K562 (cell line): ENCODE data around the gene EPN3.

Experiments used
- ARID2 ChIP-seq: fragments of 450-650 bp; IDR thresholded peaks from 2 replicates; pipeline ENCODE4 v1.6.1; 2017; ENCODE audit warnings: antibody characterized with exemption, mild to moderate bottlenecking
- CTCF ChIP-seq, 3 experiments: IDR thresholded peaks in 2 of 3; conservative IDR thresholded peaks in 1 of 3; 2 replicates each; pipeline ENCODE4 v1.5.1; 2011 to 2012; ENCODE audit warnings: low read length in 3 of 3, mild to moderate bottlenecking in 3 of 3, control low read depth in 2 of 3, improper control_type of control experiment in 1 of 3, inconsistent platforms in 1 of 3, low read depth in 1 of 3, mixed read lengths in 1 of 3, moderate library complexity in 1 of 3; ENCODE audit not compliant: insufficient read depth in 2 of 3
- ETV6 ChIP-seq, 3 experiments: fragments of 150-350 bp in 1 of 3; sonication (generic) in 1 of 3; formaldehyde crosslinking in 1 of 3; IDR thresholded peaks; 2 replicates each; pipeline versions ENCODE4 v1.6.1 to v1.8.0; 2014 to 2022; ENCODE audit warnings: borderline replicate concordance in 2 of 3, low read depth in 2 of 3, antibody characterized with exemption in 1 of 3, low read length in 1 of 3, mild to moderate bottlenecking in 1 of 3, missing genetic modification reagents in 1 of 3
- FOXP4 ChIP-seq: sonication (generic); formaldehyde crosslinking; IDR thresholded peaks from 2 replicates; pipeline ENCODE4 v1.8.0; 2022; ENCODE audit warnings: mild to moderate bottlenecking, missing genetic modification reagents, borderline replicate concordance
- HDAC1 ChIP-seq, 2 experiments: fragments of 450-650 bp; IDR thresholded peaks; 2 replicates each; pipeline ENCODE4 v1.6.1; 2016 to 2017; ENCODE audit warnings: inconsistent platforms in 1 of 2, mild to moderate bottlenecking in 1 of 2, moderate library complexity in 1 of 2
- HNRNPH1 ChIP-seq: fragments of 200-400 bp; formaldehyde crosslinking; optimal IDR thresholded peaks from 2 replicates; pipeline ENCODE3; 2017; ENCODE audit warnings: low read depth, mild to moderate bottlenecking, low read length, moderate library complexity
- IFI16 ChIP-seq: fragments of 250-450 bp; sonication (Bioruptor Pico); IDR thresholded peaks from 2 replicates; pipeline ENCODE4 v2.1.2; 2022; ENCODE audit warnings: mild to moderate bottlenecking, inconsistent platforms
- JUND ChIP-seq, 2 experiments: IDR thresholded peaks; 2 replicates in 1 of 2; 3 replicates in 1 of 2; pipeline ENCODE4 v1.6.1; 2011; ENCODE audit warnings: borderline replicate concordance in 2 of 2, low read depth in 2 of 2, low read length in 2 of 2, improper control_type of control experiment in 1 of 2, missing biosample characterization in 1 of 2, missing genetic modification characterization in 1 of 2, missing genetic modification reagents in 1 of 2
- POLR2A ChIP-seq: fragments of 450-650 bp; conservative IDR thresholded peaks from 2 replicates; pipeline ENCODE4 v1.6.1; 2016
- POU5F1 ChIP-seq: fragments of 150-350 bp; IDR thresholded peaks from 2 replicates; pipeline ENCODE4 v1.6.1; 2014; ENCODE audit warnings: borderline replicate concordance, low read length, low read depth, mild to moderate bottlenecking; ENCODE audit not compliant: partially characterized antibody
- YY1 ChIP-seq, 3 experiments: IDR thresholded peaks; 2 replicates each; pipeline ENCODE4 v1.6.1; 2011; ENCODE audit warnings: low read length in 2 of 3, mild to moderate bottlenecking in 2 of 3, moderate library complexity in 2 of 3, borderline replicate concordance in 1 of 3, control low read depth in 1 of 3, low read depth in 1 of 3; ENCODE audit not compliant: insufficient read depth in 3 of 3, insufficient replicate concordance in 2 of 3, control insufficient read depth in 1 of 3, insufficient read length in 1 of 3; ENCODE audit errors: extremely low read depth in 1 of 3
- ZNF668 ChIP-seq: fragments of 250-450 bp; sonication (Bioruptor Pico); IDR thresholded peaks from 2 replicates; pipeline ENCODE4 v1.8.0; 2022; ENCODE audit warnings: mild to moderate bottlenecking, inconsistent platforms

- TF ChIP-seq POLR2A (no peak), FOXP4 (CRISPR knock-in tag) (no peak), POU5F1 (no peak), HDAC1 (IDR thresholded peaks at IDR 0.05) (no peak), IFI16 (no peak), JUND (IDR thresholded peaks at IDR 0.05; ENCODE audit: borderline replicate concordance, low read depth, low read length) (no peak), JUND (tag; IDR thresholded peaks at IDR 0.05; ENCODE audit: borderline replicate concordance, low read depth, low read length) (no peak), ZNF668 (CRISPR knock-in tag) (no peak), ETV6 (IDR thresholded peaks at IDR 0.05; ENCODE audit: borderline replicate concordance in 1 of 2, low read depth in 2 of 2, low read length in 1 of 2) (no peak), ETV6 (CRISPR knock-in tag; IDR thresholded peaks at IDR 0.05; ENCODE audit: borderline replicate concordance) (no peak), ARID2 (no peak), CTCF (IDR thresholded peaks at IDR 0.05 in 2 of 3, conservative IDR thresholded peaks at IDR 0.05 in 1 of 3; ENCODE audit: insufficient read depth in 2 of 3, low read depth in 1 of 3, low read length in 3 of 3) (no peak), HNRNPH1 (no peak), YY1 (IDR thresholded peaks at IDR 0.05; ENCODE audit: borderline replicate concordance in 1 of 3, control insufficient read depth in 1 of 3, extremely low read depth in 1 of 3, insufficient read depth in 3 of 3, insufficient read length in 1 of 3, insufficient replicate concordance in 2 of 3, low read depth in 1 of 3, low read length in 2 of 3) (no peak)
Measured at GRCh38 chr17:50527949-50528474, 4.5 kb upstream of the EPN3 start.
